GM18873 (cell line): ENCODE data around the gene GPC6.
"Not testable (repeated sequence)": the region's sequence is repeated elsewhere in the genome, so short reads cannot be mapped to it uniquely, and the experiment has no call there.

Experiments
- ATAC-seq: cut with Tn5 transposase; IDR thresholded peaks from one replicate; pipeline ENCODE4 v1.9.1; 2021; ENCODE audit warnings: mild to moderate bottlenecking, moderate library complexity, moderate number of reproducible peaks; ENCODE audit not compliant: unreplicated experiment, low FRiP score

GPC6 gene

GRCh38 chr13:94204946-94205345, 978.3 kb downstream of the GPC6 start:
- ATAC-seq = no peak

DNA sequence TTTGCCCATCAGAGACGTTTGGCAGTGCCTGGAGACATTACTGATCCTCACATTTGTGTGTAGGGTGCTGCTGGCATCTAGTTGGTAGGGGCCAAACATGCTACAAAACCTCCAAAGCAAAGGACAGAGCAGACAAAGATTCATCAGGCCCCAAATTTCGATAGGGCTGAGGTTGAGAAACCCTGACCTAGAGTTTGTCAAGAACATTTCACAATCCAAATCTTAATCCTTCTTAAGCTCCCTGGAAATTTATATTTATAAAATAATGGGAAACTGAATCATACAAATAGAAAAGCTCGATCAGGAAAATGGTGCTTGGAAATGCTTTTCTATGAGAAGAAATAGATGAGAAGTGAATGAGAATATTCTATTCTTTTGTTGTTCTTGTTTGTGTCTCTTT, 979.3 kb downstream of the GPC6 start:
- ATAC-seq = no peak

DNA sequence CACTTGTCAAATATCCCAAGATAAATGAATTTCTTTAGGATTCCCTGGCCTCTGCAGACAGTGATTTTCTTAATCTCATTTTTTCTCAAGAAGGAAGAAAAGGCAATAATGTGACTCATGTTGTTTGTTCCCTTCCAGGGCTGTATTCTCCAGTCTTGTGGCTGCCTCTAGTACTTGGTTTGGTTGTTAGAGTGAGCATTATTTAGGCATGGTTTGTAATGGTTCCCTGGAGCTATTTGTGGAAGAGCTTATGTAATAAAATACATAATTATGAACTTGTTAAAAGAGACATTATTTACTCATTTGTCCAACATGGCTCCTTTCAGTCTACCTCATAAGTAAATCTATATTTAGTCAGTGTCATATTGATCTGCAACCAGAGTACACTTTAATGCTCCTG, 982.5 kb downstream of the GPC6 start:
- no peak for ATAC-seq

GRCh38 chr13:94209913-94210312, 983.3 kb downstream of the GPC6 start:
- ATAC-seq = not testable (repeated sequence)

GRCh38 chr13:94210816-94211215, 984.2 kb downstream of the GPC6 start:
- no peak for ATAC-seq

GRCh38 chr13:94212196-94212595, 985.6 kb downstream of the GPC6 start:
- no peak for ATAC-seq

GRCh38 chr13:94214121-94214520, 987.5 kb downstream of the GPC6 start:
- ATAC-seq = no peak

- ATAC-seq = no peak
These were observed 988.4 kb downstream of the GPC6 start for GRCh38 chr13:94214975-94215374.

DNA sequence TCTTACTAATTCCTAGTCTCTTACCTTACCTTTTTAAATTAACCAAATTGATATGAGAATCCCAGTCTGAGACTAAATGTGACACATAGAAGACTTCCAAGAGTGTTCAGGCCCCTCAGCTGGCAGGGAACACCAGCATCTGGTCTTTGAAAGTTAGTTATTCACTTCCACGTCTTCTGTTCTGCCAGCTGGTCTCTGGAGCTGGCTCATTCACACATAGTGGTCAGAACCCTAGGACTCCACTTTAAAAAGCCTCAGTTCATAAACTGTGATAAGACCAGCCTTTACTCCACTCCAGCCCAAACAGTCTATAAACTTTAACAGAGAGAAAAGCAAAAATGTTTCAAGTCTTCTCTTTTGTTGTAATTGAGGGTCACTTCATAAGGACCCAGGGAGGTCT, 989.9 kb downstream of the GPC6 start:
- no peak for ATAC-seq

GRCh38 chr13:94217370-94217769, 990.8 kb downstream of the GPC6 start:
- no peak for ATAC-seq

DNA sequence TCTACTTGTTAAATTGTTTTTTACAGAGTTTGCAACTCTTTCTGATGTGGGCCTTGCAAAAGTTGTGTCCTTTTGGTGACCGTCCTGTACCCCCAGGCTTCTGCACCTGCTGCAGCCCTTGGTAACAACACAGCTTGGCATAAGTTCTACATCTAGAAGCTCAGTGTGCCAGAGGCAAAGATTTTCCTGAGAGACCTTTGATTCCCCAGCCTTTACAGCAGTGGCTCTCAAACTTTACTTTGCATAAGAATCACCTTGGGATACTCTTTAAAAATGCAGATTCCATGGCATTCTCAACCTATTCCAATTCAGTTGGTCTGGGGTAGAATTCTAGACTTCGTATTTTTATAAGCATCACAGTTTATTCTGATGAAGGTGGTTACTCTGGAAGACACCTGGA, 991.9 kb downstream of the GPC6 start:
- no peak for ATAC-seq

- ATAC-seq = no peak
These were observed 992.3 kb downstream of the GPC6 start for GRCh38 chr13:94218951-94219350.

DNA sequence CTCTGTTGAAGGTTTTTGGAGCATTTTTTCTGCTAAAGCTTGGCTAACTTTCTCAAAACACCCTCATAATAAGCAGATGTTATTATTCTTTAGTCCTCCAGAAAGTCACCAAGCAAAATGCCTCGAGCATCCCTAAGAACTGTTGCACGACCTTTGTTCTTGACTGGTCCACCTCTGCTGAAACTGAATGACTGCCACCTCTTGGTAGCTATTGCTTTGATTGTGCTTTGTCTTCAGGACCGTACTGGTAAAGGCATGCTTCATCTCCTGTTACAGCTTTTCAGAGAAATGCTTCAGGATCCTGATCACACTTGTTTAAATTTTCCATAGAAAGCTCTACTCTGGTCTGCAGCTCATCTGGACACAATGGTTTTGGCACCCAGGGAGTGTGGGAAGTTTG, 998.1 kb downstream of the GPC6 start:
- no peak for ATAC-seq

DNA sequence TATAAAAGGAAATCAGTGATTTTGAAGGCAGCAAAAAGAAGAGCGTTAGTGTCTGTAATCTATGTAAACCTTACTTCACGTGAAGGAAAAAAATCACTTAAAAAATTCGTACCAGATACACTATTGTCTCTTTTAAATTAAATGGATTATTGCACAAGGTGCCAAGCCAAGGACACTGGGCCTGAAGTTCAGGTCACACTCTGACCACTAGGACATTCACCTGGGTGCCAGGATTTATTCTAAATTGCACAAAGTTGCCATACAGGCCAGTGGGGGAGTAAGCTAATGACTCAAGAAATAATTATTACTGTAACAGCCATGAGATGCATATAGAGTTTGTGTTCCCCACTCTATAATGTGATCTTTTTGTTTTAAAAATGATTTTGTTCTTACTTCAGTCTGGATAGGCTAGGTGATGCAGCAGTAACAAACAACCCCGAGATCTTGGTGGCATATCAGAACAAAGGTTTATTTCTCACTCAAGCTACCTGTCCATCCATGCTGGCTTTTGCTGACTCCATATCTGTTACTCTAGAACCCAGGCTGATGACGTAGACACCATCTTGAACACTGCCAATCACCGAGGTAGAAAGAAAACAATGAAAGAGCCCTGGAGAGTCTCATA, 1000.8 kb downstream of the GPC6 start:
- ATAC-seq = no peak

- no peak for ATAC-seq
These were observed 1002.2 kb downstream of the GPC6 start for GRCh38 chr13:94228763-94229162.

DNA sequence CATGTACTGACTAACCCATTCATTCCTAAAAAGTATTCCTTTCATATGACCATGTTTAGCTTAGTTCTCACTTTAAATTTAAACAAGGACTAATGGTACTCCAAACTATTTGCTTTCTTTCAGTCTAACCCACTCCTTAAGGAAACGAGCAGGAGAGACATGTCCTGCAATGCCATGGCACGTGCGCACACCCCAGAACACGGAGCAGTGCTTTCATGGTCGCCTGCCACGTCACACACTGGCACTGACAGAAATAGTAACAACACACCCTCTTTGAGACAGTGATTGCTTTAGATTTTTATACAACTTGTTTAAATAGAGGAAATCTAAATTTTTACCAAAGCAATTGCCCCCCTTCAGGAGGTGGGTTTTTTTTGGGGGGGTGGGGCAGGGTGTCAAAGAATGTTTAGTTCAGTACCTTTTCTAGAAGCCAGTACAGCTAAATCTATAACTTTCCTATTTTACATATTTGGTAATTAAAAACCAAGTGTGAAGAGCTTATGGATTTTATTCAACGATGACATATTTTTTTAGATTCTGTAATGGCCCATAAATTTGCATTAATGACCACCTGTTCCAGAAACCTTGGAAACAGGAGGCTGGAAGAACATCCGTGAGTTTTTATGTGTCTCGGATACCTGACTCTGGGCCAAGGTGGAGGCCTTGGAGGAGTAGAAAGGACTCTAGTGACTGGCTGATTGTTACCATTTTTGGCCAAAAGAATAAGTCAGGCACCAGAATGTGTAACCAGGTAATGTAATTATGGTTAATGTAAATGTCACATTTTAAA, 1005.7 kb downstream of the GPC6 start:
- no peak for ATAC-seq

DNA sequence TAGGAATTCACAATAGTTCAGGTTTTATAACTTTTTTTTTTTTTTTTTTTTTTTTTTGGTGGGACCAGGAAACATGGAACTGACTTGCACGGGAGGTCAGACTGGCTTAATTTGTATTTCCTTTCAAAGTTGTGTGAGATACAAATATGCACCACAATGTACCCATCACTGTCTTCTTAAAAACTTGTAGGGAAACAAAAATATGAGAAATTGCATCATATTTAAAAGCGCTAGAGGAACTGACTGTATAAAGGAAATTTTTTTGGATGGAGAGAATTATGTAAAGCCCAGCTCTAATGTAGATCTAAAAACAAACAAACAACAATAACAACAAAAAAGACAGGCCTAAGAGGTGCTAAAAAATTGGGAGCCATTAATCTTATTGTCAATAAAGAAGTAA, 1006.3 kb downstream of the GPC6 start:
- ATAC-seq = no peak

DNA sequence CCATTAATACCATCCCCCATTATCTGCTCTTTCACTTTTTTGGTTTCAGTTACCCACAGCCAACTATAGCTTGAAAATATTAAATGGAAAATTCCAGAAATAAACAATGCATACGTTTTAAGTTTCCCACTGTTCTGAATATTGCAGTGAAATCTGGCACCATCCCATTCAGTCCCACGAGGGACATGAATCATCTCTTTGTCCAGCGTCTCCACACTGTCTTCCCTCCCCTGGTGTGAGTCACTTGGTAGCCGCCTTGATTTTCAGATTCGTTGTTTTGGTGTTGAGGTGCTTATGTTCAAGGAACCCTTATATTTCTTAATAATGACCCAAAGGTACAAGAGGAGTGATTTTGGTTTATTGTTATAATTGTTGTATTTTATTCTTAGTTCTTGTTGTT, 1006.8 kb downstream of the GPC6 start:
- no peak for ATAC-seq

GRCh38 chr13:94233837-94234236, 1007.2 kb downstream of the GPC6 start:
- no peak for ATAC-seq

GRCh38 chr13:94234738-94235137, 1008.1 kb downstream of the GPC6 start:
- no peak for ATAC-seq

GRCh38 chr13:94236132-94236531, 1009.5 kb downstream of the GPC6 start:
- no peak for ATAC-seq

DNA sequence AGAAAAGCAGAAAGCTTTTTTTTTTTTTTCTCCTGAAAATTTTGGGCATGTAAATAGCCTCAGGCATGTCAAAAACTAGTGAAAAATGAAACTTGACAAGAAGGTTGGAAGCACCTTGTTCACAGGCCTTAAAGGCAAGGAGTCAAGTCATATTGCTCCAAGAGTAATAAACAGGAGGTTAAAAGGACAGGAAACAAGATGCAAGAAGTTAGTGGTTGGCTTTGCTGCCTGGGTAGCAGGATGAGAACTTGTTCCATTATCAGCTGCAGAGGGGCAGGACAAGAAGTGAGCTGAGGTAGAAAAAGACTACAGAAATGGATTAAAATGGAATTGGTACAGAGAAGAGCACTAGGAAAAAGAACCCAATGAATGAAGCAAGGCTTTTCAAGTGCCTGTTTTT, 1010.3 kb downstream of the GPC6 start:
- ATAC-seq = no peak
